IPS-15b (cell line): ENCODE data around the gene DNAH12.

Experiments used
- H3K27me3 ChIP-seq: one replicate; pipeline ENCODE4 v1.6.1; 2013; ENCODE audit warnings: low read length; ENCODE audit not compliant: control insufficient read depth, insufficient read depth
- H3K36me3 ChIP-seq: one replicate; pipeline ENCODE4 v1.6.1; 2013; ENCODE audit warnings: low read length; ENCODE audit not compliant: control insufficient read depth, insufficient read depth
- H3K4me1 ChIP-seq: one replicate; pipeline ENCODE4 v1.6.1; 2013; ENCODE audit warnings: mild to moderate bottlenecking, low read length; ENCODE audit not compliant: control insufficient read depth, insufficient read depth
- H3K4me3 ChIP-seq: one replicate; pipeline ENCODE4 v1.5.1; 2013; ENCODE audit warnings: low read depth, low read length
- H3K9ac ChIP-seq: one replicate; pipeline ENCODE4 v1.6.1; 2013; ENCODE audit warnings: low read depth, mild to moderate bottlenecking, low read length
- H3K9me3 ChIP-seq: one replicate; pipeline ENCODE4 v1.6.1; 2013; ENCODE audit warnings: mild to moderate bottlenecking, low read length; ENCODE audit not compliant: control insufficient read depth, insufficient read depth

The DNAH12 gene

GRCh38 chr3:57287205-57287604 lies 256.9 kb downstream of the DNAH12 start:
- no peak overlapping the region for H3K4me3 ChIP-seq
- H3K9ac ChIP-seq, result no peak overlapping the region
- no peaks in the 10 kb centered on the region for H3K4me1 ChIP-seq
- no peaks in the 10 kb centered on the region for H3K27me3 ChIP-seq
- H3K9me3 ChIP-seq, result no peaks in the 10 kb centered on the region
- H3K36me3 ChIP-seq, result no peaks in the 10 kb centered on the region

GRCh38 chr3:57283334-57283733 lies 260.8 kb downstream of the DNAH12 start:
- Histone ChIP-seq H3K4me1 (no peaks in the 10 kb centered on the region), H3K36me3 (no peaks in the 10 kb centered on the region), H3K9ac (no peak overlapping the region), H3K9me3 (no peaks in the 10 kb centered on the region), H3K27me3 (no peaks in the 10 kb centered on the region), H3K4me3 (no peak overlapping the region)

- Histone ChIP-seq H3K27me3 (no peaks in the 10 kb centered on the region), H3K9ac (no peak overlapping the region), H3K36me3 (no peaks in the 10 kb centered on the region), H3K4me1 (no peaks in the 10 kb centered on the region), H3K9me3 (no peaks in the 10 kb centered on the region), H3K4me3 (no peak overlapping the region)
Observed at GRCh38 chr3:57281715-57282114, 262.4 kb downstream of the DNAH12 start.

GRCh38 chr3:57279685-57280084 lies 264.5 kb downstream of the DNAH12 start:
- Histone ChIP-seq H3K4me1 (no peaks in the 10 kb centered on the region), H3K9ac (no peak overlapping the region), H3K9me3 (no peaks in the 10 kb centered on the region), H3K4me3 (no peak overlapping the region), H3K27me3 (no peaks in the 10 kb centered on the region), H3K36me3 (no peaks in the 10 kb centered on the region)

GRCh38 chr3:57278237-57278636 lies 265.9 kb downstream of the DNAH12 start:
- no peak overlapping the region for H3K4me3 ChIP-seq

GRCh38 chr3:57275393-57275792 lies 268.8 kb downstream of the DNAH12 start:
- no peak overlapping the region for H3K9ac ChIP-seq
- no peaks in the 10 kb centered on the region for H3K9me3 ChIP-seq
- H3K36me3 ChIP-seq, result no peaks in the 10 kb centered on the region
- H3K4me3 ChIP-seq, result no peak overlapping the region
- no peaks in the 10 kb centered on the region for H3K4me1 ChIP-seq
- no peaks in the 10 kb centered on the region for H3K27me3 ChIP-seq

More at GRCh38 chr3:57278237-57278636, 265.9 kb downstream of the DNAH12 start:
- Histone ChIP-seq H3K27me3 (no peaks in the 10 kb centered on the region), H3K9ac (no peak overlapping the region), H3K4me1 (no peaks in the 10 kb centered on the region), H3K36me3 (no peaks in the 10 kb centered on the region), H3K9me3 (no peaks in the 10 kb centered on the region)

GRCh38 chr3:57274845-57275244 lies 269.3 kb downstream of the DNAH12 start:
- Histone ChIP-seq H3K4me3 (no peak overlapping the region), H3K27me3 (no peaks in the 10 kb centered on the region), H3K4me1 (no peaks in the 10 kb centered on the region), H3K9me3 (no peaks in the 10 kb centered on the region), H3K9ac (no peak overlapping the region), H3K36me3 (no peaks in the 10 kb centered on the region)

- Histone ChIP-seq H3K9ac (no peak overlapping the region), H3K36me3 (no peaks in the 10 kb centered on the region), H3K4me3 (no peak overlapping the region), H3K9me3 (no peaks in the 10 kb centered on the region), H3K4me1 (no peaks in the 10 kb centered on the region), H3K27me3 (no peaks in the 10 kb centered on the region)
Observed at GRCh38 chr3:57268416-57268815, 275.7 kb downstream of the DNAH12 start.

GRCh38 chr3:57261929-57262328 lies 282.2 kb downstream of the DNAH12 start:
- Histone ChIP-seq H3K36me3 (no peaks in the 10 kb centered on the region), H3K9me3 (no peaks in the 10 kb centered on the region), H3K4me3 (no peak overlapping the region), H3K27me3 (no peaks in the 10 kb centered on the region), H3K4me1 (no peaks in the 10 kb centered on the region), H3K9ac (no peak overlapping the region)

GRCh38 chr3:57261119-57261518 lies 283.0 kb downstream of the DNAH12 start:
- Histone ChIP-seq H3K36me3 (no peaks in the 10 kb centered on the region), H3K4me1 (no peaks in the 10 kb centered on the region), H3K4me3 (no peak overlapping the region), H3K9me3 (no peaks in the 10 kb centered on the region), H3K9ac (no peak overlapping the region), H3K27me3 (no peaks in the 10 kb centered on the region)

GRCh38 chr3:57257678-57258077 lies 286.5 kb downstream of the DNAH12 start:
- Histone ChIP-seq H3K4me1 (no peaks in the 10 kb centered on the region), H3K4me3 (no peak overlapping the region), H3K36me3 (peaks cover 3% of the 10 kb centered on the region), H3K9ac (no peak overlapping the region), H3K27me3 (no peaks in the 10 kb centered on the region), H3K9me3 (no peaks in the 10 kb centered on the region)

GRCh38 chr3:57256844-57257243 lies 287.3 kb downstream of the DNAH12 start:
- Histone ChIP-seq H3K27me3 (no peaks in the 10 kb centered on the region), H3K9ac (no peak overlapping the region), H3K9me3 (no peaks in the 10 kb centered on the region), H3K36me3 (peaks cover 3% of the 10 kb centered on the region), H3K4me3 (no peak overlapping the region), H3K4me1 (no peaks in the 10 kb centered on the region)

- H3K27me3 ChIP-seq, result no peaks in the 10 kb centered on the region
- no peak overlapping the region for H3K9ac ChIP-seq
- no peaks in the 10 kb centered on the region for H3K9me3 ChIP-seq
- no peaks in the 10 kb centered on the region for H3K4me1 ChIP-seq
- peaks cover 5% of the 10 kb centered on the region for H3K36me3 ChIP-seq
- H3K4me3 ChIP-seq, result no peak overlapping the region
Observed at GRCh38 chr3:57252404-57252803, 291.7 kb downstream of the DNAH12 start.
